Activated naive CD4-positive, alpha-beta T cell treated with anti-CD3 and anti-CD28 coated beads, Interleukin-2, amount 10 ng/mL, durations not matched to agents 7 days and 5 days (primary cell): ENCODE data around the gene ABR.
"Not testable (repeated sequence)": the region's sequence is repeated elsewhere in the genome, so short reads cannot be mapped to it uniquely, and the experiment has no call there.

ENCODE experiments used
- CTCF ChIA-PET: fragments of 350-600 bp; sonication (Branson Sonifier 250); formaldehyde crosslinking; loops from one replicate; lab custom pipeline; 2021; ENCODE audit warnings: antibody characterized with exemption; lab: Charles Lee
- DNase-seq: peaks from one replicate; pipeline ENCODE4 v3.0.0-alpha.2; 2020
- H3K27ac Mint-ChIP-seq: one replicate; pipeline ENCODE4 v1.8.0; 2021; ENCODE audit warnings: mild to moderate bottlenecking, moderate library complexity, mixed read lengths
- H3K27me3 Mint-ChIP-seq: one replicate; pipeline ENCODE4 v1.8.0; 2021; ENCODE audit warnings: mild to moderate bottlenecking, mixed read lengths
- H3K36me3 Mint-ChIP-seq: one replicate; pipeline ENCODE4 v1.8.0; 2021; ENCODE audit warnings: mixed read lengths
- H3K4me1 Mint-ChIP-seq: one replicate; pipeline ENCODE4 v1.8.0; 2021; ENCODE audit warnings: mixed read lengths
- H3K4me3 Mint-ChIP-seq: one replicate; pipeline ENCODE4 v1.8.0; 2021; ENCODE audit warnings: mild to moderate bottlenecking, moderate library complexity, mixed read lengths
- H3K9me3 Mint-ChIP-seq: one replicate; pipeline ENCODE4 v1.8.0; 2021; ENCODE audit warnings: mixed read lengths

Gene ABR

GRCh38 chr17:1159431-1160180 lies 20.2 kb downstream of the ABR start:
- H3K27me3 Mint-ChIP-seq: no peaks in the 10 kb centered on the region
- no peak overlapping the region for H3K27ac Mint-ChIP-seq
- CTCF ChIA-PET: no interaction called here
- H3K9me3 Mint-ChIP-seq: no peaks in the 10 kb centered on the region
- H3K4me1 Mint-ChIP-seq: no peaks in the 10 kb centered on the region
- no peak overlapping the region for H3K4me3 Mint-ChIP-seq
- no peaks in the 10 kb centered on the region for H3K36me3 Mint-ChIP-seq
- no peak for DNase-seq

GRCh38 chr17:1158879-1159278 lies 20.9 kb downstream of the ABR start:
- Mint-ChIP-seq H3K4me1 (no peaks in the 10 kb centered on the region), H3K36me3 (no peaks in the 10 kb centered on the region), H3K4me3 (no peak overlapping the region), H3K9me3 (no peaks in the 10 kb centered on the region), H3K27me3 (no peaks in the 10 kb centered on the region), H3K27ac (no peak overlapping the region)
- CTCF ChIA-PET: no interaction called here
- DNase-seq: no peak

DNA sequence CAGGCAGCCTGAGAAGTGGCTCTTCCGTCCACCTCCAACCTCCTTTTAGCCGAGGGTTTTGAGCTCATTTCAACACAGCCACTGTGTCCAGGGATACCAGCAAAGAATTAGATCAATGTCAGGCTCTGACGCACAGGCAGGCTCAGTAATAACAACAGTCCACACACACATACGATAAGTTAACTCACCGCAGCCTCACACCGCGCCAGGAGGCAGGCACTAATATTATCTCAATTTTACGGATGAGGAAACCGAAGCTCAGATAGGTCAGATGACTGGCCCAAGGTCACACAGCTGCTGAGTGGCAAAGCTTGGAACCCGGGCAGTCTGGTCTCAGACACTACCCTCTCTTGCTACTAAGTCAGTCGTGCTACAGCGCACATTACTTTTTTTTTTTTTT lies 22.9 kb downstream of the ABR start:
- Mint-ChIP-seq H3K4me3 (no peak overlapping the region), H3K27me3 (no peaks in the 10 kb centered on the region), H3K4me1 (no peaks in the 10 kb centered on the region), H3K27ac (no peak overlapping the region), H3K36me3 (no peaks in the 10 kb centered on the region), H3K9me3 (no peaks in the 10 kb centered on the region)
- CTCF ChIA-PET: no interaction called here
- DNase-seq: no peak

- CTCF ChIA-PET: no interaction called here
- Mint-ChIP-seq H3K27me3 (no peaks in the 10 kb centered on the region), H3K4me3 (no peak overlapping the region), H3K36me3 (no peaks in the 10 kb centered on the region), H3K9me3 (no peaks in the 10 kb centered on the region), H3K4me1 (no peaks in the 10 kb centered on the region), H3K27ac (no peak overlapping the region)
- no peak for DNase-seq
Observed at GRCh38 chr17:1154704-1155103, 25.1 kb downstream of the ABR start.

GRCh38 chr17:1153795-1154546 lies 25.8 kb downstream of the ABR start:
- Mint-ChIP-seq H3K4me3 (no peak overlapping the region), H3K9me3 (no peaks in the 10 kb centered on the region), H3K27me3 (no peaks in the 10 kb centered on the region), H3K36me3 (no peaks in the 10 kb centered on the region), H3K4me1 (no peaks in the 10 kb centered on the region), H3K27ac (no peak overlapping the region)
- no peak for DNase-seq
- CTCF ChIA-PET: no interaction called here

- not testable (repeated sequence) for H3K36me3 Mint-ChIP-seq, H3K27me3 Mint-ChIP-seq, H3K4me1 Mint-ChIP-seq, H3K27ac Mint-ChIP-seq, H3K4me3 Mint-ChIP-seq, H3K9me3 Mint-ChIP-seq, DNase-seq
- CTCF ChIA-PET: interaction anchor here (1.3 kb wide), 1 partner anchor 30 kb away, joined by 3 read pairs; no protein-coding TSS in a partner anchor
Observed at GRCh38 chr17:1152582-1152981, 27.2 kb downstream of the ABR start.

- no peaks in the 10 kb centered on the region for H3K36me3 Mint-ChIP-seq
- no peak for DNase-seq
- no peaks in the 10 kb centered on the region for H3K4me1 Mint-ChIP-seq
- H3K27me3 Mint-ChIP-seq: no peaks in the 10 kb centered on the region
- CTCF ChIA-PET: no interaction called here
- no peak overlapping the region for H3K4me3 Mint-ChIP-seq
- H3K9me3 Mint-ChIP-seq: no peaks in the 10 kb centered on the region
- H3K27ac Mint-ChIP-seq: no peak overlapping the region
Observed at GRCh38 chr17:1150863-1151600, 28.7 kb downstream of the ABR start.

- no peak overlapping the region for H3K4me3 Mint-ChIP-seq
- H3K9me3 Mint-ChIP-seq: no peaks in the 10 kb centered on the region
- CTCF ChIA-PET: no interaction called here
- DNase-seq: no peak
- H3K27ac Mint-ChIP-seq: no peak overlapping the region
- H3K4me1 Mint-ChIP-seq: no peaks in the 10 kb centered on the region
- no peaks in the 10 kb centered on the region for H3K27me3 Mint-ChIP-seq
- no peaks in the 10 kb centered on the region for H3K36me3 Mint-ChIP-seq
Observed at GRCh38 chr17:1149869-1150268, 29.9 kb downstream of the ABR start.

DNA sequence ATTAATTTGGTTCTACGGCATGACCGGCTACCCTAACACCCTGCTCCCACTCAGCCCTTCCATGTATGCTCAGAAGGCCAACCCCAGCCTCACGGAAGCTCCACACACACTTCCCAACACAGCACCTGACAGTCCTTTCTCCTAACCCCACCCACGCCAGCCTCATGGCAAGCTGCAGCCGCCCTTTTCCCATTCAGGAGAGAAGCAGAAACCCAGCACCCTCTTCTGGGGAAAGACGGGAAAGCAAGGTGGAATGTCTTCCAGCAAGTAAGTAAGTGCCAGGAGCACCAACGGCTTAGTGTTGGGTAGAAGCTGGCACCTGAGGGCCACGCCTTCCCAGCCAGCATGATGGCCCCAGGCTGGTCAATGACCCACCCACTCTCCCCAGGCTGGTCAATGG lies 32.1 kb downstream of the ABR start:
- Mint-ChIP-seq H3K27ac (no peak overlapping the region), H3K4me1 (no peaks in the 10 kb centered on the region), H3K4me3 (no peak overlapping the region), H3K27me3 (no peaks in the 10 kb centered on the region), H3K9me3 (no peaks in the 10 kb centered on the region), H3K36me3 (no peaks in the 10 kb centered on the region)
- CTCF ChIA-PET: interaction anchor here (1.6 kb wide), 1 partner anchor 25 kb away, joined by 4 read pairs; no protein-coding TSS in a partner anchor
- no peak for DNase-seq

- no peaks in the 10 kb centered on the region for H3K9me3 Mint-ChIP-seq
- H3K4me3 Mint-ChIP-seq: no peak overlapping the region
- no peaks in the 10 kb centered on the region for H3K27me3 Mint-ChIP-seq
- no peaks in the 10 kb centered on the region for H3K4me1 Mint-ChIP-seq
- no peak overlapping the region for H3K27ac Mint-ChIP-seq
- DNase-seq: no peak
- no peaks in the 10 kb centered on the region for H3K36me3 Mint-ChIP-seq
- CTCF ChIA-PET: interaction anchor here (1.6 kb wide), 1 partner anchor 24 kb away, joined by 4 read pairs; no protein-coding TSS in a partner anchor
Observed at GRCh38 chr17:1146561-1147265, 33.1 kb downstream of the ABR start.

- Mint-ChIP-seq H3K4me3 (no peak overlapping the region), H3K36me3 (no peaks in the 10 kb centered on the region), H3K4me1 (no peaks in the 10 kb centered on the region), H3K27ac (no peak overlapping the region), H3K27me3 (no peaks in the 10 kb centered on the region), H3K9me3 (no peaks in the 10 kb centered on the region)
- CTCF ChIA-PET: no interaction called here
- no peak for DNase-seq
Observed at GRCh38 chr17:1145311-1145986, 34.3 kb downstream of the ABR start.

DNA sequence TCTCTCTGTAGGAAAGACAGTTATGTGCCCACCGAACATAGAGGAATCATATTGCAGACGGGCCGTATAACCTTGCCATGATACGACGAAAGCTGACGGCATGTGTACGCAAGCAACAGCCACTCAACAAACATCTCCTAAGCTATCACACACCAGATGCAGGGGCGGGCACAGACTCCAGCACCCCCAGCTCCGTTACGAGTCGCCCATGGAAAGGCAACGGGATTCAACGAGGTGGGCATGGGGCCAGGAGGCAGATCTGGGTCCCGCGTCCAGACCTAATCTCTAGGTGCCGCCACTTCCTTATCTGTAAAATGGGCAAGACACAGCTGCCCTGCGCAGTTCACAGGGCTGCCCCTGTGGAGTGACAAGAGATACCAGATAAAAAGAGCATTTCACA lies 35.6 kb downstream of the ABR start:
- no peak overlapping the region for H3K4me3 Mint-ChIP-seq
- H3K36me3 Mint-ChIP-seq: no peaks in the 10 kb centered on the region
- peaks cover 5% of the 10 kb centered on the region for H3K27me3 Mint-ChIP-seq
- H3K9me3 Mint-ChIP-seq: no peaks in the 10 kb centered on the region
- H3K4me1 Mint-ChIP-seq: no peaks in the 10 kb centered on the region
- CTCF ChIA-PET: no interaction called here
- H3K27ac Mint-ChIP-seq: no peak overlapping the region
- DNase-seq: no peak

GRCh38 chr17:1143573-1143972 lies 36.2 kb downstream of the ABR start:
- Mint-ChIP-seq H3K27me3 (peaks cover 5% of the 10 kb centered on the region), H3K9me3 (no peaks in the 10 kb centered on the region), H3K36me3 (no peaks in the 10 kb centered on the region), H3K27ac (no peak overlapping the region), H3K4me3 (no peak overlapping the region), H3K4me1 (no peaks in the 10 kb centered on the region)
- CTCF ChIA-PET: no interaction called here
- DNase-seq: no peak

DNA sequence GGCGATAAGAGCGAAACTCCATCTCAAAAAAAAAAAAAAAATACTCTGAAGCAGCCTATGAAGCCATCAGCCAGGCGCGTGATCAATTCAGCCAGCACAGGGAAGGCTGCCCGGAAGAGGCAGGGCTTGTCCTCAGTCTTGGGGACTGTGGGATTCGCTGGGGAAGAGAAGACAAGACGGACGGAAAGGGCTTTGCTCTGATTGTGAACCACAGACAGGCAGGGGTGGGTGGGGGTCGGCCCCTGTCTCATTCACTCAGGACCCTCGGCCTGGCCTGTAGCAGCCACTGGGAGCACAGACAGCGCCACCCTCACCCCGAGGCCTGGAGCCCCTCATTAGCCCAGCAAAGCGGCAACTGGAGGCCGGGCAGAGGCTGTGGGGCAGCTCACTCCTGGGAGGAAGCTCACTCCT lies 37.2 kb downstream of the ABR start:
- H3K4me3 Mint-ChIP-seq: no peak overlapping the region
- no peak overlapping the region for H3K27ac Mint-ChIP-seq
- H3K27me3 Mint-ChIP-seq: peaks cover 5% of the 10 kb centered on the region
- no peak for DNase-seq
- CTCF ChIA-PET: no interaction called here
- no peaks in the 10 kb centered on the region for H3K4me1 Mint-ChIP-seq
- H3K36me3 Mint-ChIP-seq: no peaks in the 10 kb centered on the region
- no peaks in the 10 kb centered on the region for H3K9me3 Mint-ChIP-seq
